SK-N-SH treated with all-trans-retinoic acid at 6 μM for 48 hours (cell line): ENCODE data around the gene PCDH9.
A peak's percentile ranks its signal among the peaks of the same experiment; 100 is the strongest.

ENCODE experiments used
- ATAC-seq: fragments of 200-7000 bp; cut with Tn5 transposase; 3 replicates; pipeline ENCODE4 v1.9.1; 2020; ENCODE audit warnings: mild to moderate bottlenecking, moderate library complexity
- ARNTL ChIP-seq: fragments of 450-650 bp; formaldehyde crosslinking; IDR thresholded peaks from 2 replicates; pipeline ENCODE4 v1.5.0; 2020; ENCODE audit warnings: low read depth, mild to moderate bottlenecking, moderate library complexity, borderline replicate concordance
- BACH2 ChIP-seq: fragments of 250-450 bp; sonication (Bioruptor Pico); IDR thresholded peaks from 2 replicates; pipeline ENCODE4 v1.9.0; 2021; ENCODE audit warnings: mild to moderate bottlenecking, borderline replicate concordance
- CREB5 ChIP-seq: fragments of 250-450 bp; sonication (Bioruptor Pico); IDR thresholded peaks from 2 replicates; pipeline ENCODE4 v1.5.1; 2020; ENCODE audit warnings: low read depth, mild to moderate bottlenecking, moderate library complexity
- CSDC2 ChIP-seq: fragments of 250-450 bp; sonication (Bioruptor Pico); IDR thresholded peaks from 2 replicates; pipeline ENCODE4 v1.5.0; 2020; ENCODE audit warnings: mild to moderate bottlenecking, moderate library complexity
- CSRNP3 ChIP-seq: fragments of 250-450 bp; sonication (Bioruptor Pico); IDR thresholded peaks from 2 replicates; pipeline ENCODE4 v1.5.1; 2021; ENCODE audit warnings: mild to moderate bottlenecking, moderate library complexity
- ESRRG ChIP-seq: fragments of 250-450 bp; sonication (Bioruptor Pico); IDR thresholded peaks from 2 replicates; pipeline ENCODE4 v1.6.1; 2021; ENCODE audit warnings: mild to moderate bottlenecking
- GLIS3 ChIP-seq: fragments of 250-450 bp; sonication (Bioruptor Pico); IDR thresholded peaks from 2 replicates; pipeline ENCODE4 v1.5.0; 2020; ENCODE audit warnings: mild to moderate bottlenecking, moderate library complexity
- ISL1 ChIP-seq: fragments of 250-450 bp; sonication (Bioruptor Pico); IDR thresholded peaks from 2 replicates; pipeline ENCODE4 v2.1.2; 2022; ENCODE audit warnings: mild to moderate bottlenecking, moderate library complexity
- OSR1 ChIP-seq: fragments of 250-450 bp; sonication (Bioruptor Pico); IDR thresholded peaks from 2 replicates; pipeline ENCODE4 v1.8.0; 2022; ENCODE audit warnings: moderate library complexity, mild to moderate bottlenecking, inconsistent platforms
- PATZ1 ChIP-seq: fragments of 250-450 bp; sonication (Bioruptor Pico); IDR thresholded peaks from 2 replicates; pipeline ENCODE4 v1.8.0; 2020; ENCODE audit warnings: mild to moderate bottlenecking, moderate library complexity, borderline replicate concordance
- POU6F1 ChIP-seq: fragments of 250-450 bp; sonication (Bioruptor Pico); IDR thresholded peaks from 2 replicates; pipeline ENCODE4 v1.8.0; 2021; ENCODE audit warnings: low read depth, mild to moderate bottlenecking, moderate library complexity, borderline replicate concordance
- PPARA ChIP-seq: fragments of 250-450 bp; sonication (Bioruptor Pico); IDR thresholded peaks from 2 replicates; pipeline ENCODE4 v1.5.0; 2020; ENCODE audit warnings: mild to moderate bottlenecking, borderline replicate concordance
- RARB ChIP-seq: fragments of 250-450 bp; sonication (Bioruptor Pico); IDR thresholded peaks from 2 replicates; pipeline ENCODE4 v1.8.0; 2021; ENCODE audit warnings: mild to moderate bottlenecking, moderate library complexity
- SNAI2 ChIP-seq: fragments of 250-450 bp; sonication (Bioruptor Pico); IDR thresholded peaks from 2 replicates; pipeline ENCODE4 v1.5.0; 2020; ENCODE audit warnings: mild to moderate bottlenecking, moderate library complexity
- TCF4 ChIP-seq: fragments of 250-450 bp; sonication (Bioruptor Pico); IDR thresholded peaks from 2 replicates; pipeline ENCODE4 v1.8.0; 2021; ENCODE audit warnings: mild to moderate bottlenecking, moderate library complexity, borderline replicate concordance
- TOX ChIP-seq: fragments of 250-450 bp; sonication (Bioruptor Pico); IDR thresholded peaks from 2 replicates; pipeline ENCODE4 v1.8.0; 2021; ENCODE audit warnings: mild to moderate bottlenecking, moderate library complexity, borderline replicate concordance
- TSHZ2 ChIP-seq: fragments of 250-450 bp; sonication (Bioruptor Pico); IDR thresholded peaks from 2 replicates; pipeline ENCODE4 v1.5.0; 2020; ENCODE audit warnings: mild to moderate bottlenecking, moderate library complexity
- ZC3H10 ChIP-seq: fragments of 250-450 bp; sonication (Bioruptor Pico); IDR thresholded peaks from 2 replicates; pipeline ENCODE4 v1.5.1; 2021; ENCODE audit warnings: mild to moderate bottlenecking, moderate library complexity
- ZFP3 ChIP-seq: fragments of 250-450 bp; sonication (Bioruptor Pico); IDR thresholded peaks from 2 replicates; pipeline ENCODE4 v1.5.0; 2020; ENCODE audit warnings: mild to moderate bottlenecking, moderate library complexity
- ZFP30 ChIP-seq: fragments of 450-650 bp; formaldehyde crosslinking; IDR thresholded peaks from 2 replicates; pipeline ENCODE4 v1.5.0; 2022; ENCODE audit warnings: mild to moderate bottlenecking, moderate library complexity
- ZNF565 ChIP-seq: fragments of 450-650 bp; formaldehyde crosslinking; conservative IDR thresholded peaks from 2 replicates; pipeline ENCODE4 v1.5.0; 2020; ENCODE audit warnings: low read depth, mild to moderate bottlenecking, moderate library complexity
- ZNF70 ChIP-seq: fragments of 450-650 bp; formaldehyde crosslinking; IDR thresholded peaks from 2 replicates; pipeline ENCODE4 v1.5.0; 2020; ENCODE audit warnings: mild to moderate bottlenecking, moderate library complexity
- ZNF8 ChIP-seq: fragments of 450-650 bp; formaldehyde crosslinking; IDR thresholded peaks from 2 replicates; pipeline ENCODE4 v1.5.0; 2020; ENCODE audit warnings: mild to moderate bottlenecking, moderate library complexity

PCDH9 gene

GRCh38 chr13:66657165-66657881 lies 572.8 kb downstream of the PCDH9 start (continued):
- TF ChIP-seq POU6F1 (CRISPR knock-in tag) = 0 out of 2 replicates have a peak, but pooled peaks have one; percentile 41
- peak; percentile 46; the same call in 1 of the 2 replicates for TF ChIP-seq TCF4 (CRISPR knock-in tag)
- no peak for TF ChIP-seq ZFP30 (CRISPR knock-in tag)
- TF ChIP-seq OSR1 (CRISPR knock-in tag) = no peak

GRCh38 chr13:66655847-66656454 lies 574.2 kb downstream of the PCDH9 start:
- no peak for ATAC-seq
- TF ChIP-seq OSR1 (CRISPR knock-in tag) = no peak
- TF ChIP-seq ESRRG (CRISPR knock-in tag) = no peak
- TF ChIP-seq ZNF8 (CRISPR knock-in tag) = no peak
- no peak for TF ChIP-seq ZFP30 (CRISPR knock-in tag)
- TF ChIP-seq ZNF565 (CRISPR knock-in tag) = no peak
- no peak for TF ChIP-seq BACH2
- no peak for TF ChIP-seq SNAI2 (CRISPR knock-in tag)

- no peak for ATAC-seq
- no peak for TF ChIP-seq ZFP3 (CRISPR knock-in tag)
- TF ChIP-seq CSRNP3 (CRISPR knock-in tag) = no peak
- TF ChIP-seq ESRRG (CRISPR knock-in tag) = no peak
- TF ChIP-seq BACH2 = no peak
- TF ChIP-seq ZC3H10 (CRISPR knock-in tag) = no peak
- TF ChIP-seq SNAI2 (CRISPR knock-in tag) = no peak
- TF ChIP-seq RARB = no peak
- TF ChIP-seq ISL1 (CRISPR knock-in tag) = no peak
- TF ChIP-seq TOX (CRISPR knock-in tag) = no peak
- TF ChIP-seq, all 23 proteins: peak for 0
These were observed 585.2 kb downstream of the PCDH9 start for GRCh38 chr13:66644855-66645460.

GRCh38 chr13:66640231-66640630 lies 589.9 kb downstream of the PCDH9 start:
- ATAC-seq = no peak
- no peak for TF ChIP-seq ISL1 (CRISPR knock-in tag)
- no peak for TF ChIP-seq CREB5 (CRISPR knock-in tag)
- TF ChIP-seq CSDC2 (CRISPR knock-in tag) = no peak
- no peak for TF ChIP-seq ZNF8 (CRISPR knock-in tag)
- no peak for TF ChIP-seq ZNF70 (CRISPR knock-in tag)
- TF ChIP-seq ZNF565 (CRISPR knock-in tag) = no peak
- TF ChIP-seq GLIS3 (CRISPR knock-in tag) = no peak
- no peak for TF ChIP-seq BACH2
- TF ChIP-seq TSHZ2 (CRISPR knock-in tag) = no peak
- TF ChIP-seq PPARA (CRISPR knock-in tag) = no peak
- TF ChIP-seq OSR1 (CRISPR knock-in tag) = no peak
- TF ChIP-seq ARNTL (CRISPR knock-in tag) = no peak
- no peak for TF ChIP-seq POU6F1 (CRISPR knock-in tag)
- no peak for TF ChIP-seq SNAI2 (CRISPR knock-in tag)
- TF ChIP-seq TCF4 (CRISPR knock-in tag) = no peak
- no peak for TF ChIP-seq ZC3H10 (CRISPR knock-in tag)
- no peak for TF ChIP-seq ZFP3 (CRISPR knock-in tag)
- TF ChIP-seq PATZ1 (CRISPR knock-in tag) = no peak
- no peak for TF ChIP-seq ESRRG (CRISPR knock-in tag)
- no peak for TF ChIP-seq ZFP30 (CRISPR knock-in tag)
